OCI-LY3 (cell line): ENCODE results near the gene EIF4EBP2.

ENCODE experiments used
- H2AFZ ChIP-seq: fragments of 200-600, 300-600 bp; shearing (Covaris generic); 2 replicates; pipeline ENCODE4 v1.6.0; 2014; ENCODE audit warnings: antibody characterized with exemption, low read depth, low read length
- H3K27ac ChIP-seq: fragments of 200-600, 300-600 bp; sonication (generic); 2 replicates; pipeline ENCODE4 v1.5.1; 2014; ENCODE audit warnings: mild to moderate bottlenecking, low read length, moderate library complexity, mixed read lengths
- H3K27me3 ChIP-seq: fragments of 200-600, 300-600 bp; sonication (generic); 2 replicates; pipeline ENCODE4 v1.6.1; 2014; ENCODE audit warnings: low read depth, low read length, mixed read lengths
- H3K36me3 ChIP-seq: fragments of 200-600, 300-600 bp; sonication (generic); replicated peaks from 2 replicates; pipeline ENCODE3; 2014; ENCODE audit warnings: low read depth, low read length, mixed read lengths
- H3K4me1 ChIP-seq: fragments of 300-600, 200-600 bp; sonication (generic); 2 replicates; pipeline ENCODE4 v1.6.1; 2014; ENCODE audit warnings: low read length, mixed read lengths
- H3K4me2 ChIP-seq: fragments of 200-600, 300-600 bp; sonication (generic); 2 replicates; pipeline ENCODE4 v1.6.1; 2014; ENCODE audit warnings: low read length, mixed read lengths
- H3K4me3 ChIP-seq: fragments of 300-600, 200-600 bp; sonication (generic); 2 replicates; pipeline ENCODE4 v1.5.1; 2014; ENCODE audit warnings: antibody characterized with exemption, mild to moderate bottlenecking, low read length, moderate library complexity
- H3K79me2 ChIP-seq: fragments of 300-600, 200-600 bp; shearing (Covaris generic); 2 replicates; pipeline ENCODE4 v1.6.1; 2014; ENCODE audit warnings: mild to moderate bottlenecking, low read length, mixed read lengths
- H3K9ac ChIP-seq: fragments of 300-600, 200-600 bp; shearing (Covaris generic); 2 replicates; pipeline ENCODE4 v1.6.0; 2014; ENCODE audit warnings: mild to moderate bottlenecking, low read length, moderate library complexity
- H3K9me3 ChIP-seq: fragments of 200-600, 300-600 bp; shearing (Covaris generic); 2 replicates; pipeline ENCODE4 v1.6.1; 2014; ENCODE audit warnings: low read length, mixed read lengths; ENCODE audit not compliant: insufficient read depth
- H4K20me1 ChIP-seq: fragments of 200-600, 300-600 bp; sonication (generic); 2 replicates; pipeline ENCODE4 v1.6.1; 2016; ENCODE audit warnings: low read length, mixed read lengths; ENCODE audit not compliant: insufficient read depth
- EZH2phosphoT487 ChIP-seq: fragments of 200-600 bp; shearing (Covaris generic); IDR thresholded peaks from 2 replicates; pipeline ENCODE4 v1.6.1; 2018; ENCODE audit warnings: antibody characterized with exemption, mixed run types, low read depth
- TF ChIP-seq, protein P1 (sequence below): fragments of 200-600, 300-600 bp; sonication (generic); IDR thresholded peaks from 2 replicates; pipeline ENCODE4 v1.5.1; 2014; ENCODE audit warnings: antibody characterized with exemption, low read length, low read depth

Gene EIF4EBP2

DNA sequence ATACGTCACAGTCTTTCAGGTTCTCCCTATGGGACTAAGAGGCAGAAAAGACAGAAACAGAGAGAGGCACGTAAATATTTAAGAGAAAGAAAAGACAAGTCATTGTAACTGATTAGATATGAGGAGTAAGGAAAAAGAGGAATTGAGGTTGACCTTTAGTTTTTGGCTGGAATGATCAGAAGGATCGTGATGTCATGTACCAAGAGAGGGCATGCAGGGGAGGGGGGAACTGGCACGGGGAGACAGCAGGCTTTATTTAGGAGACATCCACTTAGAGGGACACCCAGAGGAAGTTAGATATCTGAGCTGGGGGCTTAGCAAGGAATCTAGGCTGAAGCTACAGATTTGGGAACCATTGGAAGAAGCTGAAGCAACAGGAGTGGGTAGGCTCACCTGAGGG lies 12.3 kb upstream of the EIF4EBP2 start:
- H3K27me3 ChIP-seq = peaks cover 3% of the 10 kb centered on the region; the same call in 1 of the 2 replicates
- no peak for TF ChIP-seq EZH2phosphoT487
- TF ChIP-seq, protein P1, sequence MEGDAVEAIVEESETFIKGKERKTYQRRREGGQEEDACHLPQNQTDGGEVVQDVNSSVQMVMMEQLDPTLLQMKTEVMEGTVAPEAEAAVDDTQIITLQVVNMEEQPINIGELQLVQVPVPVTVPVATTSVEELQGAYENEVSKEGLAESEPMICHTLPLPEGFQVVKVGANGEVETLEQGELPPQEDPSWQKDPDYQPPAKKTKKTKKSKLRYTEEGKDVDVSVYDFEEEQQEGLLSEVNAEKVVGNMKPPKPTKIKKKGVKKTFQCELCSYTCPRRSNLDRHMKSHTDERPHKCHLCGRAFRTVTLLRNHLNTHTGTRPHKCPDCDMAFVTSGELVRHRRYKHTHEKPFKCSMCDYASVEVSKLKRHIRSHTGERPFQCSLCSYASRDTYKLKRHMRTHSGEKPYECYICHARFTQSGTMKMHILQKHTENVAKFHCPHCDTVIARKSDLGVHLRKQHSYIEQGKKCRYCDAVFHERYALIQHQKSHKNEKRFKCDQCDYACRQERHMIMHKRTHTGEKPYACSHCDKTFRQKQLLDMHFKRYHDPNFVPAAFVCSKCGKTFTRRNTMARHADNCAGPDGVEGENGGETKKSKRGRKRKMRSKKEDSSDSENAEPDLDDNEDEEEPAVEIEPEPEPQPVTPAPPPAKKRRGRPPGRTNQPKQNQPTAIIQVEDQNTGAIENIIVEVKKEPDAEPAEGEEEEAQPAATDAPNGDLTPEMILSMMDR = no peak
- H3K4me3 ChIP-seq = no peak overlapping the region
- no peak overlapping the region for H3K27ac ChIP-seq
- H3K9me3 ChIP-seq = no peaks in the 10 kb centered on the region
- H2AFZ ChIP-seq = no peak overlapping the region
- H3K4me1 ChIP-seq = peaks cover 4% of the 10 kb centered on the region; the same call in 1 of the 2 replicates
- no peaks in the 10 kb centered on the region for H4K20me1 ChIP-seq
- H3K9ac ChIP-seq = no peak overlapping the region
- H3K4me2 ChIP-seq = no peak overlapping the region
- H3K79me2 ChIP-seq = no peaks in the 10 kb centered on the region
- H3K36me3 ChIP-seq = no peaks in the 10 kb centered on the region

DNA sequence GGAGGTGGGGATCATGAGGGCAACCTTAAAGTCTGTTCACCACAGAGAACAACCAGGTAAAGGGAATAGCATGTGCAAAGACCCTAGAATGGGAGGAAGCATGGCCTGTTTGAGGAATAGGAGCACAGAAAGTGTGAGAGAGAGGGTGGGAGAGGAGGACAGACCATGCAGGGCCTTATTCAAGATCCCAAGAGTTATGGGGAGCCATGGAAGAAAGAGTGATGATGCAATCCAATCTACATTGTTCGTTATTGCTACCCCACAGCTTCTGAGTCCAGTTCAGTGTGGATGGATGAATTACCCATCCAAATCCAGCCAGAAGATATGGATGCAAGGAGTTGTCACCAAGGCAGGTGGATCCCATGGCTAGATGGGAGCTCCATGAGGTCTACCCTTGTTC lies 7.8 kb upstream of the EIF4EBP2 start:
- H3K36me3 ChIP-seq = no peaks in the 10 kb centered on the region
- H3K4me3 ChIP-seq = no peak overlapping the region
- no peaks in the 10 kb centered on the region for H3K4me1 ChIP-seq
- TF ChIP-seq, protein P1 = no peak
- TF ChIP-seq EZH2phosphoT487 = no peak
- H3K9ac ChIP-seq = no peak overlapping the region
- H4K20me1 ChIP-seq = no peaks in the 10 kb centered on the region
- no peaks in the 10 kb centered on the region for H3K79me2 ChIP-seq
- no peaks in the 10 kb centered on the region for H3K9me3 ChIP-seq
- no peak overlapping the region for H3K4me2 ChIP-seq
- no peaks in the 10 kb centered on the region for H3K27me3 ChIP-seq
- H2AFZ ChIP-seq = no peak overlapping the region
- H3K27ac ChIP-seq = no peak overlapping the region

DNA sequence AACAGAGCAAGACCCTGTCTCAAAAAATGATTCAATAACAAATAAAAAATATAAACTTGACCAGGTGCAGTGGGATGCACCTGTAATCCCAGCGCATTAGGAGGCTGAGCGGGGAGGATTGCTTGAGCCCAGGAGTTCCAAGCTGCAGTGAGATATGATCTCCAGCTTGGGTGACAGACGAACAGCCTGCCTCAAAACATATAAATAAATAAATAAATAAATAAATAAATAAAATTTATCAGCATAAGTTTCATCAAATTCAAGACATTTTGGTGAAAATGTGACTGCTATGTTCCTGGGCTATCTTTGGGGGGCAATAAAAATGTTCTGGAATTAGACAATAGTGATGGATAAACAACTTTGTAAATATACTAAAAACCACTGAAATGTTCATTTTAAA lies 4.8 kb upstream of the EIF4EBP2 start:
- H2AFZ ChIP-seq = no peak overlapping the region
- no peaks in the 10 kb centered on the region for H4K20me1 ChIP-seq
- no peaks in the 10 kb centered on the region for H3K9me3 ChIP-seq
- H3K4me2 ChIP-seq = no peak overlapping the region
- no peaks in the 10 kb centered on the region for H3K36me3 ChIP-seq
- no peaks in the 10 kb centered on the region for H3K27me3 ChIP-seq
- H3K9ac ChIP-seq = no peak overlapping the region
- H3K4me1 ChIP-seq = peaks cover 4% of the 10 kb centered on the region; the same call in 1 of the 2 replicates
- H3K27ac ChIP-seq = no peak overlapping the region
- no peak overlapping the region for H3K4me3 ChIP-seq
- peaks cover 2% of the 10 kb centered on the region; the same call in 1 of the 2 replicates for H3K79me2 ChIP-seq
- TF ChIP-seq, protein P1 = no peak
- no peak for TF ChIP-seq EZH2phosphoT487

DNA sequence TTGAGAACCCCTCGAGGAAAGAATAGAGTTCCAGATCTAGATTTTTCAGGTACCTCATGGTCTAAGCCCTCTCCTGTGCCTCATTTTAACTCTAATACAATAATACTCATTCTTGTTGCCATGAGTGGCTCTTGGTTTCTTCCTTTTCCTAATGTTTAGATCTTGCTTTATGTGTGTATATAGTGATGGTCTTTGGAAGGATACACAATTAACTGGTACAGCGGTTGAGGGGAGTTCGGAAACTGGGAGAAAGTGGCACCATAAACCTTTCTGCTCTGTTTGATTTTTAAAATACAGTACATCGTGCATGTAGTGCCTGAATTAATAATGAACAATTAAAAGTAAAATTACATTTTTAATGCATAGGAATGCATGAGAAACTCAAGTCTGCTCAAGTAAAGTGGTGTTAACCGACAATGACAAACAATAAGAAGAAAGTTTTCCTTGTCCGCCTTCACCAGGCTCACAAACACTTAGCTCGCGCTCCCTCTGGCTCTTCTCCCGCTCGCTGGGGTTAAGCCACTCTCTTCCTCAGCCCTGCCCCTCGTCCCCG lies 386 bp upstream of the EIF4EBP2 start:
- peak overlapping the region; percentile 97 for H3K4me2 ChIP-seq
- peaks cover 13% of the 10 kb centered on the region for H3K4me1 ChIP-seq
- no peaks in the 10 kb centered on the region for H3K27me3 ChIP-seq
- H2AFZ ChIP-seq = peak overlapping the region; percentile 98
- TF ChIP-seq EZH2phosphoT487 = no peak
- TF ChIP-seq, protein P1 = no peak
- H3K36me3 ChIP-seq = peaks cover 5% of the 10 kb centered on the region
- peak overlapping the region; percentile 91 for H3K4me3 ChIP-seq
- no peak overlapping the region for H3K27ac ChIP-seq
- H4K20me1 ChIP-seq = peaks cover 21% of the 10 kb centered on the region
- H3K9me3 ChIP-seq = no peaks in the 10 kb centered on the region
- H3K79me2 ChIP-seq = peaks cover 31% of the 10 kb centered on the region
- peak overlapping the region; percentile 63 for H3K9ac ChIP-seq
